ENCODE measurements around the gene CINP.
"Not testable (repeated sequence)": the region's sequence is repeated elsewhere in the genome, so short reads cannot be mapped to it uniquely, and the experiment has no call there.

CINP gene

GRCh38 chr14:102352213-102352612, 10.5 kb downstream of the CINP start:
- no peak for DNase-seq

GRCh38 chr14:102351593-102351992, 11.1 kb downstream of the CINP start:
- not testable (repeated sequence) for DNase-seq

- DNase-seq, result no peak
Observed at GRCh38 chr14:102351023-102351422, 11.7 kb downstream of the CINP start.

- DNase-seq, result no peak
Observed at GRCh38 chr14:102348376-102348775, 14.3 kb downstream of the CINP start.

GRCh38 chr14:102346645-102347044, 16.0 kb downstream of the CINP start:
- no peak for DNase-seq

- no peak for DNase-seq
Observed at GRCh38 chr14:102345232-102345631, 17.5 kb downstream of the CINP start.

GRCh38 chr14:102344485-102344884, 18.2 kb downstream of the CINP start:
- no peak for DNase-seq

- DNase-seq, result no peak
Observed at GRCh38 chr14:102344084-102344483, 18.6 kb downstream of the CINP start.

GRCh38 chr14:102342238-102342637, 20.5 kb downstream of the CINP start:
- DNase-seq, result no peak

GRCh38 chr14:102341566-102341965, 21.1 kb downstream of the CINP start:
- DNase-seq, result no peak

GRCh38 chr14:102338724-102339123, 24.0 kb downstream of the CINP start:
- no peak for DNase-seq

GRCh38 chr14:102335163-102335562, 27.5 kb downstream of the CINP start:
- no peak for DNase-seq

- no peak for DNase-seq
Observed at GRCh38 chr14:102333795-102334705, 28.6 kb downstream of the CINP start.

GRCh38 chr14:102333390-102333789, 29.3 kb downstream of the CINP start:
- no peak for DNase-seq

- DNase-seq, result no peak
Observed at GRCh38 chr14:102330806-102331205, 31.9 kb downstream of the CINP start.

- not testable (repeated sequence) for DNase-seq
Observed at GRCh38 chr14:102329381-102329780, 33.3 kb downstream of the CINP start.

GRCh38 chr14:102326583-102326982, 36.1 kb downstream of the CINP start:
- DNase-seq, result no peak

GRCh38 chr14:102325791-102326345, 36.8 kb downstream of the CINP start:
- no peak for DNase-seq

GRCh38 chr14:102323102-102323501, 39.6 kb downstream of the CINP start:
- peak; percentile 1 for DNase-seq

GRCh38 chr14:102321456-102322422, 41.0 kb downstream of the CINP start:
- no peak for DNase-seq

- no peak for DNase-seq
Observed at GRCh38 chr14:102320671-102321455, 41.8 kb downstream of the CINP start.

GRCh38 chr14:102320033-102320660, 42.5 kb downstream of the CINP start:
- peak; percentile 14 for DNase-seq

Data from NCI-H1105 treated with DMSO at 0.1 percent for 48 hours (cell line).